ENCODE results near the gene MGLL. TPM values are rescaled to one million over a fixed set of nuclear protein-coding genes. Genes with fewer than 3 reads are reported as not detected.

MGLL gene
- total RNA-seq, 6 experiments from 2014 or later, result 128 to 144 (median 129) TPM

GRCh38 chr3:127677541-127678314 lies 144.6 kb downstream of the MGLL start:
- 0 out of 2 replicates have a peak, but pooled peaks cover 3% of the 10 kb centered on the region for H3K36me3 Mint-ChIP-seq (ENCODE audit: low read depth)
- no peak overlapping the region for H3K4me3 Mint-ChIP-seq
- H3K27ac Mint-ChIP-seq, result no peak overlapping the region
- peaks cover 3% of the 10 kb centered on the region for H3K27me3 Mint-ChIP-seq (ENCODE audit: insufficient read depth)
- H3K9me3 Mint-ChIP-seq, result no peaks in the 10 kb centered on the region
- DNase-seq, result no peak
- peaks cover 12% of the 10 kb centered on the region for H3K4me1 Mint-ChIP-seq (ENCODE audit: low read depth)
- no peak for TF ChIP-seq CTCF (IDR thresholded peaks at IDR 0.05)

GRCh38 chr3:127676921-127677351 lies 145.4 kb downstream of the MGLL start:
- peaks cover 13% of the 10 kb centered on the region for H3K4me1 Mint-ChIP-seq (ENCODE audit: low read depth)
- no peak overlapping the region for H3K4me3 Mint-ChIP-seq
- no peak for DNase-seq
- H3K36me3 Mint-ChIP-seq (ENCODE audit: low read depth), result 0 out of 2 replicates have a peak, but pooled peaks cover 3% of the 10 kb centered on the region
- no peak for TF ChIP-seq CTCF (IDR thresholded peaks at IDR 0.05)
- H3K27me3 Mint-ChIP-seq (ENCODE audit: insufficient read depth), result peaks cover 3% of the 10 kb centered on the region
- no peak overlapping the region for H3K27ac Mint-ChIP-seq
- no peaks in the 10 kb centered on the region for H3K9me3 Mint-ChIP-seq

- Mint-ChIP-seq H3K4me3 (no peak overlapping the region), H3K4me1 (ENCODE audit: low read depth) (peaks cover 17% of the 10 kb centered on the region)
- DNase-seq, result no peak
Measured at GRCh38 chr3:127676456-127676855, 145.9 kb downstream of the MGLL start.

GRCh38 chr3:127675651-127676391 lies 146.5 kb downstream of the MGLL start:
- TF ChIP-seq CTCF (IDR thresholded peaks at IDR 0.05), result no peak

More at GRCh38 chr3:127676456-127676855, 145.9 kb downstream of the MGLL start:
- no peaks in the 10 kb centered on the region for H3K9me3 Mint-ChIP-seq
- no peak overlapping the region for H3K27ac Mint-ChIP-seq
- H3K36me3 Mint-ChIP-seq (ENCODE audit: low read depth), result 0 out of 2 replicates have a peak, but pooled peaks cover 3% of the 10 kb centered on the region
- TF ChIP-seq CTCF (IDR thresholded peaks at IDR 0.05), result no peak
- H3K27me3 Mint-ChIP-seq (ENCODE audit: insufficient read depth), result peaks cover 3% of the 10 kb centered on the region

GRCh38 chr3:127674790-127675189 lies 147.5 kb downstream of the MGLL start:
- no peaks in the 10 kb centered on the region for H3K9me3 Mint-ChIP-seq
- no peak overlapping the region; the same call in 1 of the 2 replicates for H3K4me3 Mint-ChIP-seq
- TF ChIP-seq CTCF (IDR thresholded peaks at IDR 0.05), result no peak
- peaks cover 3% of the 10 kb centered on the region for H3K27me3 Mint-ChIP-seq (ENCODE audit: insufficient read depth)
- 0 out of 2 replicates have a peak, but pooled peaks cover 3% of the 10 kb centered on the region for H3K36me3 Mint-ChIP-seq (ENCODE audit: low read depth)
- peaks cover 17% of the 10 kb centered on the region for H3K4me1 Mint-ChIP-seq (ENCODE audit: low read depth)
- no peak for DNase-seq
- no peak overlapping the region for H3K27ac Mint-ChIP-seq

More at GRCh38 chr3:127675651-127676391, 146.5 kb downstream of the MGLL start:
- Mint-ChIP-seq H3K27me3 (ENCODE audit: insufficient read depth) (peaks cover 3% of the 10 kb centered on the region), H3K36me3 (ENCODE audit: low read depth) (0 out of 2 replicates have a peak, but pooled peaks cover 3% of the 10 kb centered on the region), H3K27ac (no peak overlapping the region), H3K9me3 (no peaks in the 10 kb centered on the region), H3K4me1 (ENCODE audit: low read depth) (peaks cover 17% of the 10 kb centered on the region), H3K4me3 (no peak overlapping the region)
- no peak for DNase-seq

Data from HFFc6 (cell line).